Calu3 (cell line): ENCODE measurements around the gene ARPC1A. TPM values are rescaled to one million over a fixed set of nuclear protein-coding genes. Genes with fewer than 3 reads are reported as not detected.

Experiments used
- BruUV-seq: library from RNA; stranded (reverse); fragments of 400-500 nt; replicated peaks from 2 replicates; lab custom pipeline; 2021; lab: Mats Ljungman, UMichigan
- CTCF ChIA-PET: fragments of 300-600 bp; sonication (Branson Sonifier 250); formaldehyde crosslinking; loops from one replicate; lab custom pipeline; 2022; ENCODE audit warnings: antibody characterized with exemption; lab: Charles Lee
- DNase-seq: peaks from one replicate; pipeline ENCODE4 v3.0.0; 2022
- H3K27ac Mint-ChIP-seq: one replicate; pipeline ENCODE4 v1.8.0; 2022; ENCODE audit warnings: mixed read lengths; ENCODE audit not compliant: unreplicated experiment
- H3K27me3 Mint-ChIP-seq: one replicate; pipeline ENCODE4 v1.8.0; 2022; ENCODE audit warnings: mixed read lengths; ENCODE audit not compliant: unreplicated experiment
- H3K36me3 Mint-ChIP-seq: one replicate; pipeline ENCODE4 v1.8.0; 2022; ENCODE audit warnings: mild to moderate bottlenecking, moderate library complexity, mixed read lengths; ENCODE audit not compliant: insufficient read depth, unreplicated experiment
- H3K4me1 Mint-ChIP-seq: one replicate; pipeline ENCODE4 v1.8.0; 2022; ENCODE audit warnings: mild to moderate bottlenecking, low read depth, mixed read lengths; ENCODE audit not compliant: unreplicated experiment
- H3K4me3 Mint-ChIP-seq: one replicate; pipeline ENCODE4 v1.8.0; 2022; ENCODE audit warnings: mild to moderate bottlenecking, low read depth, moderate library complexity, mixed read lengths; ENCODE audit not compliant: unreplicated experiment
- H3K9me3 Mint-ChIP-seq: one replicate; pipeline ENCODE4 v1.8.0; 2022; ENCODE audit warnings: low read depth, mixed read lengths; ENCODE audit not compliant: unreplicated experiment
- CTCF ChIP-seq: fragments of 200-600 bp; IDR thresholded peaks from one replicate; pipeline ENCODE4 v1.8.0; 2022; ENCODE audit warnings: antibody characterized with exemption; ENCODE audit not compliant: unreplicated experiment
- intact Hi-C: fragments of 100-400 bp; cut with micrococcal nuclease; formaldehyde crosslinking; loops from one replicate; pipeline ENCODE4 v1.10.0; 2022; ENCODE audit not compliant: unreplicated experiment
- total RNA-seq: library from RNA; stranded (reverse); gene quantifications from 2 replicates; pipeline ENCODE4 v1.2.3, GENCODE V29; 2022

Gene ARPC1A
- total RNA-seq, 1 experiment from 2014 or later = 146 TPM

- intact Hi-C loops = no loop called here
- Mint-ChIP-seq H3K27ac (no peak overlapping the region), H3K36me3 (peaks cover 51% of the 10 kb centered on the region), H3K4me1 (peaks cover 8% of the 10 kb centered on the region), H3K27me3 (no peaks in the 10 kb centered on the region), H3K4me3 (no peak overlapping the region), H3K9me3 (no peaks in the 10 kb centered on the region)
- no peak for TF ChIP-seq CTCF
- CTCF ChIA-PET = no interaction called here
- no TSS peak for BruUV-seq
- no peak for DNase-seq
Measured at GRCh38 chr7:99381664-99382075, 56.0 kb downstream of the ARPC1A start.

- intact Hi-C loops = no loop called here
- H3K27ac Mint-ChIP-seq = no peak overlapping the region
- CTCF ChIA-PET = no interaction called here
- no peak overlapping the region for H3K4me3 Mint-ChIP-seq
- no TSS peak for BruUV-seq
- H3K4me1 Mint-ChIP-seq = peaks cover 8% of the 10 kb centered on the region
- H3K27me3 Mint-ChIP-seq = no peaks in the 10 kb centered on the region
- no peak for DNase-seq
- TF ChIP-seq CTCF = no peak
- H3K9me3 Mint-ChIP-seq = no peaks in the 10 kb centered on the region
- H3K36me3 Mint-ChIP-seq = peaks cover 48% of the 10 kb centered on the region
Measured at GRCh38 chr7:99383203-99383602, 57.5 kb downstream of the ARPC1A start.

GRCh38 chr7:99383791-99384370 is 58.2 kb downstream of the ARPC1A start:
- DNase-seq = no peak
- Mint-ChIP-seq H3K36me3 (peaks cover 48% of the 10 kb centered on the region), H3K27me3 (no peaks in the 10 kb centered on the region), H3K9me3 (no peaks in the 10 kb centered on the region), H3K27ac (no peak overlapping the region), H3K4me3 (no peak overlapping the region), H3K4me1 (peaks cover 8% of the 10 kb centered on the region)
- BruUV-seq = no TSS peak
- intact Hi-C loops = no loop called here
- CTCF ChIA-PET = no interaction called here
- no peak for TF ChIP-seq CTCF

GRCh38 chr7:99384523-99384922 is 58.8 kb downstream of the ARPC1A start:
- peaks cover 8% of the 10 kb centered on the region for H3K4me1 Mint-ChIP-seq
- no TSS peak for BruUV-seq
- no peak for TF ChIP-seq CTCF
- peaks cover 42% of the 10 kb centered on the region for H3K36me3 Mint-ChIP-seq
- CTCF ChIA-PET = no interaction called here
- intact Hi-C loops = no loop called here
- no peak for DNase-seq
- H3K27me3 Mint-ChIP-seq = no peaks in the 10 kb centered on the region
- no peaks in the 10 kb centered on the region for H3K9me3 Mint-ChIP-seq
- no peak overlapping the region for H3K4me3 Mint-ChIP-seq
- no peak overlapping the region for H3K27ac Mint-ChIP-seq
